Lower lobe of right lung (tissue), 2 donors: ENCODE data around the gene DNAJB5. TPM values are rescaled to one million over a fixed set of nuclear protein-coding genes. Genes with fewer than 3 reads are reported as not detected.
A peak's percentile ranks its signal among the peaks of the same experiment; 100 is the strongest.

Source experiments
- ATAC-seq, 2 donors: fragments of 200-7000 bp; cut with Tn5 transposase; one replicate each; pipeline ENCODE4 v1.9.1; 2020 to 2022; ENCODE audit warnings: mild to moderate bottlenecking in 2 of 2, moderate library complexity in 2 of 2
- DNase-seq: peaks from one replicate; pipeline ENCODE4 v3.0.0-alpha.2; 2020
- H3K27ac ChIP-seq: fragments of 200-600 bp; one replicate; pipeline ENCODE4 v1.8.0; 2022
- H3K27me3 ChIP-seq: fragments of 200-600 bp; one replicate; pipeline ENCODE4 v1.8.0; 2022; ENCODE audit warnings: low read depth
- H3K36me3 ChIP-seq: fragments of 200-600 bp; one replicate; pipeline ENCODE4 v1.8.0; 2022; ENCODE audit warnings: mild to moderate bottlenecking
- H3K4me1 ChIP-seq: fragments of 200-600 bp; one replicate; pipeline ENCODE4 v1.8.0; 2022
- H3K4me3 ChIP-seq: fragments of 200-600 bp; one replicate; pipeline ENCODE4 v1.8.0; 2022; ENCODE audit warnings: mild to moderate bottlenecking
- H3K9me3 ChIP-seq: fragments of 200-600 bp; one replicate; pipeline ENCODE4 v1.8.0; 2022
- intact Hi-C: fragments of 100-400 bp; cut with DNase I; formaldehyde crosslinking; loops from one replicate; pipeline ENCODE4 v1.11.0; 2022
- total RNA-seq: library from RNA; stranded (reverse); fragmentation: NEBNext Ultra II Directional; extraction: Animal tissue kit (Norgen Biotek cat#: 25700); gene quantifications from one replicate; pipeline ENCODE4 v1.2.1, GENCODE V29; 2021
- TF ChIP-seq, protein P1 (sequence below): fragments of 200-600 bp; IDR thresholded peaks from one replicate; pipeline ENCODE4 v1.8.0; 2022; ENCODE audit warnings: antibody characterized with exemption, mild to moderate bottlenecking
- donor health status: DM: no; HTN: yes; CAD: no; lungs with severe emphysema.

The DNAJB5 gene
- total RNA-seq, 1 donor from 2014 or later: 6.0 TPM

- TF ChIP-seq, protein P1, sequence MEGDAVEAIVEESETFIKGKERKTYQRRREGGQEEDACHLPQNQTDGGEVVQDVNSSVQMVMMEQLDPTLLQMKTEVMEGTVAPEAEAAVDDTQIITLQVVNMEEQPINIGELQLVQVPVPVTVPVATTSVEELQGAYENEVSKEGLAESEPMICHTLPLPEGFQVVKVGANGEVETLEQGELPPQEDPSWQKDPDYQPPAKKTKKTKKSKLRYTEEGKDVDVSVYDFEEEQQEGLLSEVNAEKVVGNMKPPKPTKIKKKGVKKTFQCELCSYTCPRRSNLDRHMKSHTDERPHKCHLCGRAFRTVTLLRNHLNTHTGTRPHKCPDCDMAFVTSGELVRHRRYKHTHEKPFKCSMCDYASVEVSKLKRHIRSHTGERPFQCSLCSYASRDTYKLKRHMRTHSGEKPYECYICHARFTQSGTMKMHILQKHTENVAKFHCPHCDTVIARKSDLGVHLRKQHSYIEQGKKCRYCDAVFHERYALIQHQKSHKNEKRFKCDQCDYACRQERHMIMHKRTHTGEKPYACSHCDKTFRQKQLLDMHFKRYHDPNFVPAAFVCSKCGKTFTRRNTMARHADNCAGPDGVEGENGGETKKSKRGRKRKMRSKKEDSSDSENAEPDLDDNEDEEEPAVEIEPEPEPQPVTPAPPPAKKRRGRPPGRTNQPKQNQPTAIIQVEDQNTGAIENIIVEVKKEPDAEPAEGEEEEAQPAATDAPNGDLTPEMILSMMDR: no peak
- Histone ChIP-seq H3K36me3 (no peaks in the 10 kb centered on the region), H3K9me3 (no peaks in the 10 kb centered on the region), H3K27me3 (no peaks in the 10 kb centered on the region), H3K4me3 (no peak overlapping the region), H3K27ac (no peak overlapping the region), H3K4me1 (no peaks in the 10 kb centered on the region)
- DNase-seq (no peak), ATAC-seq (no peak)
- intact Hi-C loops: no loop called here
Measured at GRCh38 chr9:34976992-34977391, 12.6 kb upstream of the DNAJB5 start.

DNA sequence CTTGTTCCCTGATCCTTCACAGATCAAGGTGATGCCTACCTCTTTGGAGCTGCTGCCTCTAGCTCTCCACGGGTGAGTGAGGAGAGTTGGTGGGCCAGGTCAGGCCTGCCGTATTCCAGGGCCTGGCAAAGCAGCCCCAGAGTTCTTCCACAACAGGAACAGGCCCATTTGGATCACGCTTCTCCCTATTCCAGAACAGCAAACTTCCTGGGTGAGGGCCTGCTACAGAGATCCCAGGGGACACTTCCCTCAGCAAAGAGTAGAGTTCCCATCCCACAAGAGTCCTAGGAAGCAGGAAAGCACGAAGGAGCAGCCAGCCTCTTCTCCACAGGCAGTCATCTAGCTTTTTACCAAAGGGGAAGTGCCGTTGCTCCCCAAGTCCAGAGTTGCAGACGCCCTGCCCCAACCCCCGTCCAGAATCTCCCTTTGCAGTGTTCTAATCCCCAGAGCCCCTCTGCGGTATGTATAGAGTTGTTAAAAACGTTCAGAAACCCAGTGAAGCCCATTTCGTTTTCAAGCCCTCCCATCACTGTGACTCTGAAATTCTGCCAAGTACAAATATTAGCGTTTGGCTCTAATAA is 9.3 kb upstream of the DNAJB5 start:
- no peak for ATAC-seq
- TF ChIP-seq, protein P1: no peak
- intact Hi-C loops: no loop called here
- Histone ChIP-seq H3K27me3 (no peaks in the 10 kb centered on the region), H3K36me3 (no peaks in the 10 kb centered on the region), H3K4me3 (no peak overlapping the region), H3K27ac (no peak overlapping the region), H3K4me1 (no peaks in the 10 kb centered on the region), H3K9me3 (no peaks in the 10 kb centered on the region)
- no peak for DNase-seq

DNA sequence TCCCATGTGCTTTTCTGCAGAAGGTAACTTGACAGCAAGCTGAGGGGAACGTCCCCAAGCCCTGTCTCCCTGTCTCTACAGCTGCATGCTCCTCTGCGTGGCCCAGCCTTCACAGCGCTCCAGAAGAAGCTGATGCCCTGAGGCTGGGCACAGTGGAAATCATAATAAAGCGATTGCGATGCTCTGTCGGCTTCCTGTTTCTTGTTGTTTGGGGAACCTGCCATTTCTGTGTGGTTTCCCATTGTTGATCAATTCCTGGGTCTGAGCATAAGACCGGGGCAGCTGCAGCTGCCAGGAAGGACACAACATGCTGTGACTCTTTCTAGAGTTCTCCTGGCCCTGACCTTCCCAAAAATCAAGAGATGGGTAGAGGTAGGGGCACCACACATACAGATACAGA is 7.2 kb upstream of the DNAJB5 start:
- Histone ChIP-seq H3K4me3 (no peak overlapping the region), H3K4me1 (no peaks in the 10 kb centered on the region), H3K27ac (no peak overlapping the region), H3K36me3 (no peaks in the 10 kb centered on the region), H3K9me3 (no peaks in the 10 kb centered on the region), H3K27me3 (no peaks in the 10 kb centered on the region)
- ATAC-seq (peak; percentile 5), DNase-seq (no peak)
- intact Hi-C loops: no loop called here
- TF ChIP-seq, protein P1: no peak

DNA sequence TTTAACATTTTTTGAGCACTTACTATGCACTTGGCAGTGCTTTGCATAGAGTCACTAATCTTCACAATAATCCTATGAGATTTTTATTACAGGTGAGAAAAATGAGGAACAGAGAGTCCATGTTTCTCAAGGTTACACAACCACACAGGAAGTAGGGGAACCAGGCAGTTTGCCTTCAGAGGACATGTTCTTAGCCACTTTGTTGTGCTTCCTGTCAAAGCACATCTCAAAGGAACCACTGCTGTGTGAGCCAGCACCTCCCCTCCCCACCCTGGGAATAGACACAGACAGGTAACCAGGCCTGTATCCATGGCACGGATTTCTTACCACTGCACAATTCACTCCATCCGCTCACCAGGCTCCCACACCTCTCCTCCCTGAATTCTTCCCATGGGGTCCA is 6.3 kb upstream of the DNAJB5 start:
- H3K4me1 ChIP-seq: no peaks in the 10 kb centered on the region
- no peak overlapping the region for H3K4me3 ChIP-seq
- DNase-seq: no peak
- H3K27me3 ChIP-seq: no peaks in the 10 kb centered on the region
- TF ChIP-seq, protein P1: no peak
- H3K27ac ChIP-seq: no peak overlapping the region
- H3K9me3 ChIP-seq: no peaks in the 10 kb centered on the region
- intact Hi-C loops: no loop called here
- H3K36me3 ChIP-seq: no peaks in the 10 kb centered on the region
- no peak for ATAC-seq

DNA sequence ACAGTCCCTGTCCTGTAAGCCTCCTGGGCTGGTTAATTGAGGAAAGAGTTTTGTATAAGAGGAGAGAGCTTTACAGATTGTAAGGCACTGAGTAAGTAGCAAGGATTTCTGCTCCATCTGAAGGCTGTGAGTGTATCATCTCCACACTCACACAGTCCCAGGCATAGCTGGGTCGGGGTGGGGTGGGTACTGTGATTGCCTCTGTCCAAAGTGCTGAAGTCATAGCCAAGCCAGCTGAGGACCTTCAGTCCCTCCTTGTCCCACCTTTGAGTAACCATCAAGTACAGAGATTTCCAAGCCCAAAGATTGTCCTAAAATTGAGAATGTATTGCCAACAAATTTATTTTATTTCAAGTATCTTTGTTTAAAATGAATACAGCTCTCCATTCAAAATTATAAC is 5.5 kb upstream of the DNAJB5 start:
- Histone ChIP-seq H3K27ac (no peak overlapping the region), H3K4me3 (no peak overlapping the region), H3K9me3 (no peaks in the 10 kb centered on the region), H3K36me3 (no peaks in the 10 kb centered on the region), H3K4me1 (peaks cover 7% of the 10 kb centered on the region), H3K27me3 (no peaks in the 10 kb centered on the region)
- intact Hi-C loops: no loop called here
- no peak for DNase-seq
- no peak for ATAC-seq
- TF ChIP-seq, protein P1: no peak
